ENCODE results near the gene OSBPL7.

- TF ChIP-seq POLR2AphosphoS5 (IDR thresholded peaks at IDR 0.05) (no peak), CTCF (IDR thresholded peaks at IDR 0.05) (no peak)
Measured at GRCh38 chr17:47870056-47870455, 48.5 kb upstream of the OSBPL7 start.

All from gastroesophageal sphincter (tissue), 3 donors.